NCI-H2081 treated with DMSO at 0.1 percent for 48 hours (cell line): Measurements from ENCODE around the gene DENND1B.
"Not testable (repeated sequence)": the region's sequence is repeated elsewhere in the genome, so short reads cannot be mapped to it uniquely, and the experiment has no call there.

ENCODE experiments used
- DNase-seq: peaks from one replicate; lab custom pipeline; 2025; lab: John Stamatoyannopoulos, UW

DENND1B gene

DNA sequence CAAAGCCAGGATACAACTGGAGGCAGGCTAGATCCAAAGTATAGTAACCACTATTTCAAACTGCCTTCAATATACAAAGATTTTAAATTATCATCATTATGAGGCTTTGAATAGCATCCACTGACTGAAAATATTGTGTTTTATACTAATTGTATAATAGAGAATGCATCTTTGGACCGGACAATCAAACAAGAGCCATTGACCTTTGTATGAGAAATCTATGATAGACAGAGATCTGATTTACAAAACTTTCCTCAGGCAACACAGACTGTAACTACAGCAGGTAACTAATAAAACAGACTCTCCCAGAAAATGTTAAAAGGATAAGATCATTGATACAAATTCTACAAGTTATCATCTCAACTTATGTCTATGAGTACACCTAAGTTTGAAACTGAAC is 152.9 kb downstream of the DENND1B start:
- no peak for DNase-seq

- DNase-seq = no peak
These were observed 153.5 kb downstream of the DENND1B start for GRCh38 chr1:197621761-197622160.

GRCh38 chr1:197620714-197621163 is 154.5 kb downstream of the DENND1B start:
- DNase-seq = no peak

DNA sequence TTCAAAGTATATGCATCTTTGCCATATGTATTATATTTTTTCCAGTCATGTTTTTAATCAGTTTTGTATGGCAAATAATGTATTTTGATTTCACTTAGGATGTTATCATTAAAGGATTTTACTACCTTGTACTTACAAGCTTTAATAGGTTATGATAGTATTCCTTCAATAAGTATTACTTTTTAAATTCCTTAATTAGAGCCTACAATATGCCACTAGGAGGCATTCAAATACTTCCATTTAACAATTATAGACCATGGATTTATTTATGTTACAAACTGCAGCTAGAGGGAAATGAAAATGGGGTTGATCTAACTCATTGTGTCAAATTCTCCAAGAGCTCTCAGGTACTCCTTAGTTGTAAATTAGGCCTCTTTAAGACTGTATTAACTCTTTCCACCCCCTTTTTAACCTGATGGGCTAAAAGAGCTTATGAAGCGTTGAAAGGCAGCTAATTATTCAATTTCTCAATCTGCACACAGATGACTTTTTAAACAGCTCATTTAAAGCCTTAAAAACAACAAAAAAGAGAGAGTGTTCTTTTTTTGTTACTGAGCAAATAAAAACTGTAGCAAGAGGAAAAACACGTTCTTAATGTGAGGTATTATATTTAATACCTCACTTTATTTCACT is 156.2 kb downstream of the DENND1B start:
- DNase-seq = peak; percentile 41

DNA sequence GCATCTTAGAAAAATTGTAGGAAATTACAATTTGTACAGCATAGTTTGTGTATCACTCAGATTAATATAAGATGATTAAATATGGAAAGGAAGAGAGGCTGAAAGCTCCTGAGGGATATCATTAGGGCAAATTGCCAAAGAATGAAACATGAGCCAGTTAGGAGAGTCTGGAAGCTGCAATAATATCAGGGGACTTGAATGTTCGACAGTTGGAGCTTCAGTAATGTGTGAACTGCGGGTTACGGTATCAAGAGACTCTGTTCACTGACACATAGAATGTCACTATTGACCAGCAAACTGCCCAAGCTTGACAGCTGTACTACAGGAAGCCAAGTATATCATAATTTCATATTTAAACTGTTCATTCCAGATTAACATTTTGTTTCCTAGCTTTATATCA is 157.2 kb downstream of the DENND1B start:
- DNase-seq = no peak

DNA sequence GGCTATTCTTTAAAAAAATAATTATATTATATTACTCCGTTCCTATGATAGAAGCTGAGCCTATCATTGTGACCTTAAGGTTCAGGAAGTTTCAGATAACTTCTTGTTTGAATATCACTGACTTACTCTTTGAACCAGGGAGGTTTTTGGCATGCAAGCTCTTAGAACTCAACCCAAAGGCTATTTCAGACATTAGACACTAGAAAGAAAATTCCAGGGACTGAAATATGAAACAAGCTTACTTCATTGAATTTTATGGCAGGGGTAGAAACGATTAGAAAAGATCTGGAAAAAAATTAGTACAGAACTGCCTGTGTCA is 159.6 kb downstream of the DENND1B start:
- DNase-seq = no peak

DNA sequence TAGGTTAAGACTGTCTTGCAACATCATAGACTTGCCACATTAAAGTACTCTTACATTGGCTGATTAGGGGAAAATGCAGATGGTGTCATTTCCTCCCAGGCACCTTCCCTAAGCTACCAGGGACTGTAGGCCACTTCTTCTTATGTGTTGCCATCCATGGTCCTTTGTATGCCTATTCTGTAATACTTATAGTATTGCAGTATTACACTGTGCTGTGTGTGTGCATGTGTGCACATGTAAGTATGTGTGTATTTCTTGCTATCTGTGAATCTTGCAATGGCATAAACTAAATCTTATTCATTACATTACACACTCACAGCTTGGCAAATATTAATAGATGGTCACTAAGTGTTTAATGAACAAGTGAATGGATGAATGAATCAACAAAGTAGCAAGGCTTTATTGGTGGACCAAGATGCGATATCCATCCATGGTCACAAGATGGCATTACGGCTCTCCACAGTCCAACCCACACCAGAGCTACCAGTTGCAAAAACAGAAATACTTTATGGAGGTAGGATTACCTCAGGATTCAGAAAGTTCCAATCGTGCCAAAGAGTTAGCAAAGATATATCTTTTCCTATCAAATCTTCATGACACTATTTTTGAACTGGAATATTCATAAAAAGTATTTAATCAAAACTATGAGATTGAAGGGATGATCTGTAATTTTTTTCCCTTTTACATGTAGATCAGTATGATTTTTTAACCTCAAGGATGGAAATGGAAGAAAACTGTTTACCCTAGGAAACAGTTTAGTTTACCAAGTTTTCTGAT is 160.2 kb downstream of the DENND1B start:
- DNase-seq = peak; percentile 31

DNA sequence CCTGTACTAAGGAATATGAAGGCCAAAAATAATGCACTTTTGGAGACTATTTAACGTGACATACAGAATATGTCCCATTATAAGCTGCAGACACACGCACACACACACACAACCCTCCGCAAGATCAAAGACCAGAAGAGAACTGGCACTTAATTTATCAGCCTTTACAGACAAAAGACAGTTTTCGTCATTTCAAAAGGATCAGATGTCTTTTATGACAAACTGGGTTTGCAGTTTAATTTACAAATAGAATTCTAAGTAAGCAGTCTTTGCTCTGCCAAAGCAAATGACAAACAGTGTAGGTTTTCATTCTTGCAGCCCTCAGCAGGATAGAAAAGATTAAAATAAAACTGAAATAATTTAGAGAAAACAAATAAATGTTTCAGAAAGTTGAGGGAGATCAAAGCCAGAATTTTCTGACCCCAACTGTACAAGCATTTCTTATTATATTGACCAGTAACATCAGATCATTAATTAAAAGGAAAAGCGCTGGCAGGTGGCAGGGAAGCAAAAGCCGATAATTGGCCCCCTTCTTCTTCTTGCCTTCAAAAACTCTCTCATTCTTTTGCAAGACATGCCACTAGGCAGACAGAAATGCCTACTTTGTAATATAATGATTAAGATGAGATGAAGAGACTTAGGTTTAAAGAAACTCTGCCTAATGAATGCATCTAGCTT is 169.0 kb downstream of the DENND1B start:
- DNase-seq = no peak

- DNase-seq = no peak
These were observed 171.0 kb downstream of the DENND1B start for GRCh38 chr1:197604302-197604701.

DNA sequence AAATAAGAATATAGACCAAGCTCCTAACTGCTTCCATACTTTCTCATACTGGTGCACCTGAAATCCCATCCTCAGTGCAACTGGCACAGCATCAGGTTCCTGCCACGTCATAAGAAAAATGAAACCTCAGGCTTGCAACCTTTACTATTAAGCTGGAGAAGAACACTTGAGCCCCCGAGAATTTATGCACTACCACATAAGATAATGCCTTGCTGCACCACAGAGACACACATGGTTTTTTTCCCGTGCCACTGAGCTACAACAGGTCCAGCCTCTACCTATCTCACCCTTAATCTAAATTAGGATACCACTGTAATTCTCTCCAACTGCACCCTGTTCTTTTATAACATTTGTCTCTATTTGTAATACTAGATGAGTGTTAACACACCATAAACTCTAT is 174.5 kb downstream of the DENND1B start:
- DNase-seq = no peak

GRCh38 chr1:197599789-197600188 is 175.5 kb downstream of the DENND1B start:
- DNase-seq = no peak

DNA sequence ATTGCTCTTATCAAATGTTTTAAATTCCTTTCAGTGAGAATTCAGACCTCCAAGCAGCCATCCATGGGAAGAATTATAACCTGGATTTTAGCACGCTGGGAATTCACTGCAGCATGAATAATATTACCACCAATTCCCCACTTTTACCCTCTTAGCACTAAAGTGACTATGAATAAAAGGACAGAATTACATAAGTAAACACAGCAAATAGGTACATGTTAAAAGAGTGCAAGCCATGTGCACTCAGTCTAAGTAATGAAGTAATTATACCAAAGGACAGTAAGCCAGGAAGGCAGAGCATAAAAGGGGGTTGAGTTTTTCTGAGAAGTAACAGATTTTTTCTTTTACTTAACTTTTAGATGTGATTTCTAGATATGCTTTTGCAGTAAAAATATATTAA is 176.3 kb downstream of the DENND1B start:
- DNase-seq = peak; percentile 61

GRCh38 chr1:197595304-197595904 is 179.9 kb downstream of the DENND1B start:
- DNase-seq = peak; percentile 56

GRCh38 chr1:197590687-197591086 is 184.6 kb downstream of the DENND1B start:
- DNase-seq = no peak

DNA sequence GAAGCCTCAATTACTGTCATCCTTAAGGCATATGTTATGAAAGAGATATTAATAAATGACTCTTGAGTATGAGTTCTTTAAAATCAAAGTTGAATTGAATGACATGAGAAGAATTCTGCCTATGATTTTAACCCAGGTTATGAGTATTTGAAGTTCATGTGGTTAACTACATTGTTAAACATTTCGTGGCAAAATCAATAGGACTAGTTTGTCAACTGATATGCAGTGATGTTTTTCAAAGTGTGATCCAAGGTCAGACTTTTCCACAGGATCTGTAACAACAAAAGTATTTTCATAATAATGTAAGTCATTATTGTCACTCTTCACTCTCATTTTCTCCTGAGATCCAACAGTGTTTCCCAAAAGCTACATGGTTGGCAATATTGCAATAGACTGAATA is 189.5 kb downstream of the DENND1B start:
- no peak for DNase-seq

- no peak for DNase-seq
These were observed 197.7 kb downstream of the DENND1B start for GRCh38 chr1:197577580-197577979.

DNA sequence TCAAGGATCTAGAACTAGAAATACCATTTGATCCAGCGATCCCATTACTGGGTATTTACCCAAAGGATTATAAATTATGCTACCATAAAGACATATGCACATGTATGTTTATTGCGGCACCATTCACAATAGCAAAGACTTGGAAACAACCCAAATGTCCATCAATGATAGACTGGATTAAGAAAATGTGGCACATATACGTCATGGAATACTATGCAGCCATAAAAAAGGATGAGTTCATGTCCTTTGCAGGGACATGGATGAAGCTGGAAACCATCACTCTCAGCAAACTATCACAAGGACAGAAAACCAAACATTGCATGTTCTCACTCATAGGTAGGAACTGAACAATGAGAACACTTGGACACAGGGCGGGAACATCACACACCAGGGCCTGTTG is 199.7 kb downstream of the DENND1B start:
- DNase-seq = not testable (repeated sequence)

GRCh38 chr1:197572169-197572568 is 203.1 kb downstream of the DENND1B start:
- no peak for DNase-seq

DNA sequence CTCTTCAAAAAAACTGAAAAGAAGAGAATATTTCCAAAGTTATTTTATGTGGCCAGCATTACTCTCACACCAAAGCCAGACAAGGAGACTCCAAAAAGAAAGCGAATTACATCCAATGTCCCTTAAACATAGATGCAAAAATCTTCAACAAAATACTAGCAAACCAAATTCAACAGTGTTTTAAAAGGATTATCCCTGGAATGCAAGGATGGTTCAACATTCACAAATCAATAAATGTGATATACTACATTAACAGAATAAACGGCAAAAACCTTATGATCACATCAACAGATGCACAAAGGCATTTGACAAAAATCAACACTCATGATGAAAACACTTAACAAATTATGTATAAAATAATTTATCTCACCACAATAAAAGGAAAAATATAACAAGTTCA is 207.8 kb downstream of the DENND1B start:
- DNase-seq = no peak

DNA sequence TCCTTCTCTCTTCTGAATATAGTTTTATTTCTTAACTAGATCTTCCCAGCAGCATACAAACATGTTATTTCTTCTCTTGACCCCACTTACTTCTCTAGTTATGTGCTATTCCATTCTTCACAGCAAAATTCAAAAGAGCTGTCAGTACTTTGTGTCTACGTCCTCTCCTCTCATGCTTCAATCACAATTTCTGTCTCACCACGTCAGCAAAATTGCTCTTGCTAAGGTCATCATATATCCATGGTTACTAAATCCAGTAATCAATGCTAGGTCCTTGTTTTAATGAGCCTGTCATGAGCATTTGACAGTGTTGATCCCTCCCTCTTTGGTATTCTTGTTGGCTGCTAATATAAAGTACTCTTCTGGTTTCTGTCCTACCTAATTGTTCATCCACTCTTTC is 214.2 kb downstream of the DENND1B start:
- no peak for DNase-seq

GRCh38 chr1:197559655-197560054 is 215.6 kb downstream of the DENND1B start:
- DNase-seq = no peak

GRCh38 chr1:197559244-197559643 is 216.0 kb downstream of the DENND1B start:
- DNase-seq = no peak

DNA sequence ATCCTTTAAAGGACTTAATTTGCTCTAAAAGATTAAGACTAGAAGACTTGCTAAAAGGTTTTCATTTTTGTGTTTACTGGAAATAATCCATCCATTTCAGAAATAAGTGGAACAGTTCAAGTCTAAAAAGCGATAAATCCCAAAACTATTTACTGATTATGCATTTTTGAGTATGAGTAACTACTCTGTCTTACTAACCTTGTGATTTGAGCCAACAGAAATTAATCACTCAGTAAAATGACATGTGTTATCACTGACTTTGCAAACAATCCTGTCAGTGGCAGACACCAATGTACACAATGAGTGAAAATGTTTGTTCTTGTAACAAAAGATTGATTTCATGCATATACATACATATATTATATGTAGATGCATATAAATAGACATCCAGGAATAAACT is 218.0 kb downstream of the DENND1B start:
- DNase-seq = no peak
